Measurements from ENCODE around the gene GFM2. TPM values are rescaled to one million over a fixed set of nuclear protein-coding genes. Genes with fewer than 3 reads are reported as not detected.

Gene GFM2
- total and polyA plus RNA-seq, 2 of the 13 experiments (the other 11 are each of a cell fraction or from before 2014, with no cell fraction given), result 22.0 to 41.6 TPM

DNA sequence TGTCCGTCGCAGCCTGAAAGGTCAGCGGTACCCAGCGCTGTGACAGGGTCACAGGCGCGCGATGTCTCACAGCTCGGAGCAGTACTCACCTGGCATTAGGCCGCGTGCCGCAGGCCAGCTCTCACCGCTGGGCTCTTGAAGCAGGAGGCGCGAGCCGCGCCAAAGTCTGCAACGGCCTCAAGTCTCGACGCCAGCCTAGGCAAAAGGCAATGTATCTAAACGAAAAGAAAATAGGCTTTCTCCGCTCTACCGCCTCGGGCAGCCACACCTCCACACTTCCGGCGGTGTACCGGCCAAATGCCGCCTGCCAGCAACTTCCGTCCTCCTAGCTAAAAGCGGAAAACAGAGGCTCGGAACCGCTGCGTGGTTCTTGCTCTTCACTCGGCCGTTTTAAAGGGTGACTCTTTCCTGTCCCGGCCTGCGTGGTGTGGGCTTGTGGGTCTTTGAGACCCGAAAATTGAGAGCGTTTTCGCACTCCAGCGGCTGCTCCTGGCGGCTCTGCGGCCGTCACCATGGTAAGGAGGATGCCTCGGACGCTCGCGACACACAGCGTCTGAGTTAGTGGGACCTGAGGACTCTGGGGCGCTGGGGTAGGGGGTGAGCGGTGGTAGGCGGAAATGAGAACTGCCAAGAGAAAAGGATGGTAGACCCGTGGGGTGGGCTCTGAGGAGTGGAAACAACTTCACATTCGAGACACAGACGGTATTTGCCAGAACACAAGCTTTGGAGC, at the start of gene GFM2, which contains the start of gene NSA2 (continued):
- 0 out of 2 replicates have a peak, but pooled peaks have one; percentile 56 for TF ChIP-seq ZFP82 (CRISPR knock-in tag; IDR thresholded peaks at IDR 0.05; ENCODE audit: borderline replicate concordance)
- TF ChIP-seq, protein P1, sequence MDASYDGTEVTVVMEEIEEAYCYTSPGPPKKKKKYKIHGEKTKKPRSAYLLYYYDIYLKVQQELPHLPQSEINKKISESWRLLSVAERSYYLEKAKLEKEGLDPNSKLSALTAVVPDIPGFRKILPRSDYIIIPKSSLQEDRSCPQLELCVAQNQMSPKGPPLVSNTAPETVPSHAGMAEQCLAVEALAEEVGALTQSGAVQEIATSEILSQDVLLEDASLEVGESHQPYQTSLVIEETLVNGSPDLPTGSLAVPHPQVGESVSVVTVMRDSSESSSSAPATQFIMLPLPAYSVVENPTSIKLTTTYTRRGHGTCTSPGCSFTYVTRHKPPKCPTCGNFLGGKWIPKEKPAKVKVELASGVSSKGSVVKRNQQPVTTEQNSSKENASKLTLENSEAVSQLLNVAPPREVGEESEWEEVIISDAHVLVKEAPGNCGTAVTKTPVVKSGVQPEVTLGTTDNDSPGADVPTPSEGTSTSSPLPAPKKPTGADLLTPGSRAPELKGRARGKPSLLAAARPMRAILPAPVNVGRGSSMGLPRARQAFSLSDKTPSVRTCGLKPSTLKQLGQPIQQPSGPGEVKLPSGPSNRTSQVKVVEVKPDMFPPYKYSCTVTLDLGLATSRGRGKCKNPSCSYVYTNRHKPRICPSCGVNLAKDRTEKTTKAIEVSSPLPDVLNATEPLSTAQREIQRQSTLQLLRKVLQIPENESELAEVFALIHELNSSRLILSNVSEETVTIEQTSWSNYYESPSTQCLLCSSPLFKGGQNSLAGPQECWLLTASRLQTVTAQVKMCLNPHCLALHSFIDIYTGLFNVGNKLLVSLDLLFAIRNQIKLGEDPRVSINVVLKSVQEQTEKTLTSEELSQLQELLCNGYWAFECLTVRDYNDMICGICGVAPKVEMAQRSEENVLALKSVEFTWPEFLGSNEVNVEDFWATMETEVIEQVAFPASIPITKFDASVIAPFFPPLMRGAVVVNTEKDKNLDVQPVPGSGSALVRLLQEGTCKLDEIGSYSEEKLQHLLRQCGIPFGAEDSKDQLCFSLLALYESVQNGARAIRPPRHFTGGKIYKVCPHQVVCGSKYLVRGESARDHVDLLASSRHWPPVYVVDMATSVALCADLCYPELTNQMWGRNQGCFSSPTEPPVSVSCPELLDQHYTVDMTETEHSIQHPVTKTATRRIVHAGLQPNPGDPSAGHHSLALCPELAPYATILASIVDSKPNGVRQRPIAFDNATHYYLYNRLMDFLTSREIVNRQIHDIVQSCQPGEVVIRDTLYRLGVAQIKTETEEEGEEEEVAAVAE (CRISPR knock-in tag; IDR thresholded peaks at IDR 0.05; ENCODE audit: borderline replicate concordance), result peak; percentile 60; the same call in 1 of the 2 replicates
- TF ChIP-seq ZNF672 (CRISPR knock-in tag; IDR thresholded peaks at IDR 0.05), result 0 out of 2 replicates have a peak, but pooled peaks have one; percentile 44
- TF ChIP-seq ATF5 (CRISPR knock-in tag; IDR thresholded peaks at IDR 0.05; ENCODE audit: low read depth), result peak; percentile 86; the same call in 1 of the 2 replicates
- TF ChIP-seq SOX5 (CRISPR knock-in tag; IDR thresholded peaks at IDR 0.05; ENCODE audit: borderline replicate concordance), result peak; percentile 47; the same call in 1 of the 2 replicates
- TF ChIP-seq TCF12 (IDR thresholded peaks at IDR 0.05), result no peak
- no peak for TF ChIP-seq TCF12 (CRISPR knock-in tag; IDR thresholded peaks at IDR 0.05)
- TF ChIP-seq KMT2B (CRISPR knock-in tag; IDR thresholded peaks at IDR 0.05), result peak; percentile 99
- peak; percentile 45; the same call in 1 of the 2 replicates for TF ChIP-seq SNAPC2 (CRISPR knock-in tag; IDR thresholded peaks at IDR 0.05)
- no peak for TF ChIP-seq ATF7 (IDR thresholded peaks at IDR 0.05)
- peak; percentile 64; the same call in 1 of the 2 replicates for TF ChIP-seq ATF7 (CRISPR knock-in tag; IDR thresholded peaks at IDR 0.05)
- TF ChIP-seq PHF5A (CRISPR knock-in tag; IDR thresholded peaks at IDR 0.05; ENCODE audit: low read depth, unreplicated experiment), result peak; percentile 50
- TF ChIP-seq, protein P2, sequence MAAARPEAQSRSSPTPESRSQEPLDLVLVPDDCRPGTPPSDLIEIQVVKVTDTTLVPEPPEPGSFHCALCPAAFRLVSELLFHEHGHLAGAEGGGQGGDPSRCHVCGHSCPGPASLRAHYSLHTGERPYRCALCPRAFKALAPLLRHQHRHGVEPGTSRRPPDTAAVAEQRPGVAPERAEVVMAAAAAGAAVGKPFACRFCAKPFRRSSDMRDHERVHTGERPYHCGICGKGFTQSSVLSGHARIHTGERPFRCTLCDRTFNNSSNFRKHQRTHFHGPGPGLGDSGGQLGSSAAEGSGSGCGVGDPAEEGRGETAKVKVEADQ (CRISPR knock-in tag; IDR thresholded peaks at IDR 0.05; ENCODE audit: borderline replicate concordance), result peak; percentile 92
- TF ChIP-seq HNRNPLL (IDR thresholded peaks at IDR 0.05; ENCODE audit: low read depth, low read length, poor library complexity, severe bottlenecking), result peak; percentile 59
- TF ChIP-seq, protein P3, sequence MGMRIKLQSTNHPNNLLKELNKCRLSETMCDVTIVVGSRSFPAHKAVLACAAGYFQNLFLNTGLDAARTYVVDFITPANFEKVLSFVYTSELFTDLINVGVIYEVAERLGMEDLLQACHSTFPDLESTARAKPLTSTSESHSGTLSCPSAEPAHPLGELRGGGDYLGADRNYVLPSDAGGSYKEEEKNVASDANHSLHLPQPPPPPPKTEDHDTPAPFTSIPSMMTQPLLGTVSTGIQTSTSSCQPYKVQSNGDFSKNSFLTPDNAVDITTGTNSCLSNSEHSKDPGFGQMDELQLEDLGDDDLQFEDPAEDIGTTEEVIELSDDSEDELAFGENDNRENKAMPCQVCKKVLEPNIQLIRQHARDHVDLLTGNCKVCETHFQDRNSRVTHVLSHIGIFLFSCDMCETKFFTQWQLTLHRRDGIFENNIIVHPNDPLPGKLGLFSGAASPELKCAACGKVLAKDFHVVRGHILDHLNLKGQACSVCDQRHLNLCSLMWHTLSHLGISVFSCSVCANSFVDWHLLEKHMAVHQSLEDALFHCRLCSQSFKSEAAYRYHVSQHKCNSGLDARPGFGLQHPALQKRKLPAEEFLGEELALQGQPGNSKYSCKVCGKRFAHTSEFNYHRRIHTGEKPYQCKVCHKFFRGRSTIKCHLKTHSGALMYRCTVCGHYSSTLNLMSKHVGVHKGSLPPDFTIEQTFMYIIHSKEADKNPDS (CRISPR knock-in tag; IDR thresholded peaks at IDR 0.05), result no peak
- TF ChIP-seq RBAK (CRISPR knock-in tag; IDR thresholded peaks at IDR 0.05), result 0 out of 2 replicates have a peak, but pooled peaks have one; percentile 58
- TF ChIP-seq, protein P4, sequence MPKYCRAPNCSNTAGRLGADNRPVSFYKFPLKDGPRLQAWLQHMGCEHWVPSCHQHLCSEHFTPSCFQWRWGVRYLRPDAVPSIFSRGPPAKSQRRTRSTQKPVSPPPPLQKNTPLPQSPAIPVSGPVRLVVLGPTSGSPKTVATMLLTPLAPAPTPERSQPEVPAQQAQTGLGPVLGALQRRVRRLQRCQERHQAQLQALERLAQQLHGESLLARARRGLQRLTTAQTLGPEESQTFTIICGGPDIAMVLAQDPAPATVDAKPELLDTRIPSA (CRISPR knock-in tag; IDR thresholded peaks at IDR 0.05; ENCODE audit: borderline replicate concordance), result no peak
- TF ChIP-seq SIN3A (IDR thresholded peaks at IDR 0.05; ENCODE audit: borderline replicate concordance, low read depth, low read length), result peak; percentile 58; the same call in 1 of the 2 replicates
- peak; percentile 91 for TF ChIP-seq SRSF1 (optimal IDR thresholded peaks at IDR 0.05; ENCODE audit: low read depth, low read length)
